Keratinocyte (primary cell): ENCODE results near the gene TRAIP. TPM values are rescaled to one million over a fixed set of nuclear protein-coding genes. Genes with fewer than 3 reads are reported as not detected.

Experiments used
- DNase-seq: peaks from one replicate; pipeline ENCODE4 v3.0.0-alpha.2; 2011; ENCODE audit warnings: low read depth, missing footprints, low spot score
- FAIRE-seq: peaks from 2 replicates; lab custom pipeline; 2011; peaks lifted over from hg19 to GRCh38; lab: Jason Lieb, UNC
- H2AFZ ChIP-seq: 2 replicates; pipeline ENCODE4 v1.6.0; 2012; ENCODE audit warnings: low read length, control low read depth, inconsistent platforms; ENCODE audit not compliant: control insufficient read depth
- H3K27ac ChIP-seq: 2 replicates; pipeline ENCODE4 v1.5.1; 2011; ENCODE audit warnings: low read length; ENCODE audit not compliant: control insufficient read depth, insufficient read depth
- H3K27me3 ChIP-seq: 3 replicates; pipeline ENCODE4 v1.6.0; 2011; ENCODE audit warnings: low read length; ENCODE audit not compliant: control insufficient read depth, insufficient read depth; ENCODE audit errors: extremely low read depth
- H3K36me3 ChIP-seq, 2 experiments: 2 replicates in 1 of 2; 3 replicates in 1 of 2; pipeline ENCODE4 v1.5.1; 2011; ENCODE audit warnings: low read length in 2 of 2, mild to moderate bottlenecking in 1 of 2; ENCODE audit not compliant: control insufficient read depth in 2 of 2, insufficient read depth in 2 of 2; ENCODE audit errors: extremely low read depth in 1 of 2
- H3K4me1 ChIP-seq: 3 replicates; pipeline ENCODE4 v1.5.1; 2011; ENCODE audit warnings: low read length; ENCODE audit not compliant: control insufficient read depth, insufficient read depth; ENCODE audit errors: extremely low read depth
- H3K4me2 ChIP-seq: 3 replicates; pipeline ENCODE4 v1.6.0; 2011; ENCODE audit warnings: low read depth, low read length; ENCODE audit not compliant: control insufficient read depth, insufficient read depth; ENCODE audit errors: extremely low read depth
- H3K4me3 ChIP-seq, 3 experiments: fragments of 200-600 bp in 1 of 3; sonication (generic) in 1 of 3; 2 replicates in 2 of 3; 3 replicates in 1 of 3; pipeline ENCODE4 v1.5.1; 2011 to 2016; ENCODE audit warnings: low read length in 3 of 3, mild to moderate bottlenecking in 3 of 3, control low read depth in 2 of 3, inconsistent platforms in 1 of 3, low read depth in 1 of 3, mixed read lengths in 1 of 3, mixed run types in 1 of 3, moderate library complexity in 1 of 3; ENCODE audit not compliant: control insufficient read depth in 2 of 3, insufficient read depth in 2 of 3; ENCODE audit errors: extremely low read depth in 1 of 3
- H3K79me2 ChIP-seq: 2 replicates; pipeline ENCODE4 v1.6.0; 2012; ENCODE audit warnings: low read length; ENCODE audit not compliant: control insufficient read depth, insufficient read depth
- H3K9ac ChIP-seq: 3 replicates; pipeline ENCODE4 v1.6.0; 2011; ENCODE audit warnings: low read length; ENCODE audit not compliant: control insufficient read depth, insufficient read depth; ENCODE audit errors: extremely low read depth
- H3K9me1 ChIP-seq: 3 replicates; pipeline ENCODE4 v1.6.0; 2011; ENCODE audit warnings: low read length; ENCODE audit not compliant: control insufficient read depth, insufficient read depth; ENCODE audit errors: extremely low read depth
- H3K9me3 ChIP-seq: 2 replicates; pipeline ENCODE4 v1.5.1; 2012; ENCODE audit warnings: low read depth, low read length; ENCODE audit not compliant: control insufficient read depth
- H4K20me1 ChIP-seq: 3 replicates; pipeline ENCODE4 v1.6.0; 2011; ENCODE audit warnings: low read length; ENCODE audit not compliant: control insufficient read depth, insufficient read depth; ENCODE audit errors: extremely low read depth
- EZH2 ChIP-seq: IDR thresholded peaks from one replicate; pipeline ENCODE4 v1.6.1; 2012; ENCODE audit warnings: inconsistent platforms, mild to moderate bottlenecking, low read length, moderate library complexity
- dilution Hi-C: fragments of 300-500 bp; cut with MboI; formaldehyde crosslinking; loops from one replicate; pipeline ENCODE4 v1.7.0; 2020; ENCODE audit warnings: low sequenced_read_pairs; ENCODE audit not compliant: extremely low pct_ligation_motif_present
- polyA plus RNA-seq, 5 experiments: library from polyadenylated mRNA; depleted of rRNA in 3 of 5; stranded (reverse) in 3 of 5; stranded (forward) in 1 of 5; unstranded in 1 of 5; fragments of >200 nt; gene quantifications; 1 replicate in 1 of 5; 2 replicates in 3 of 5; 3 replicates in 1 of 5; pipeline versions ENCODE4 v1.2.1 to v1.2.3, GENCODE V29; 2011 to 2012; ENCODE audit warnings: missing spikeins in 2 of 5, low read depth in 1 of 5, low replicate concordance in 1 of 5
- TF ChIP-seq, protein P1 (sequence below), 3 experiments: IDR thresholded peaks in 1 of 3; conservative IDR thresholded peaks in 1 of 3; optimal IDR thresholded peaks in 1 of 3; 2 replicates in 2 of 3; 3 replicates in 1 of 3; pipeline versions ENCODE3 to v1.5.1; 2011; ENCODE audit warnings: low read length in 3 of 3, mild to moderate bottlenecking in 3 of 3, moderate library complexity in 2 of 3, control low read depth in 1 of 3, inconsistent platforms in 1 of 3; ENCODE audit not compliant: insufficient read depth in 2 of 3; ENCODE audit errors: extremely low read depth in 1 of 3

The TRAIP gene
- polyA plus RNA-seq, 1 donor (not counting 4 experiments of a cell fraction or from before 2014, with no cell fraction given): 5.8 TPM

- Histone ChIP-seq H3K4me3 (no peak overlapping the region), H3K36me3 (no peaks in the 10 kb centered on the region), H4K20me1 (no peaks in the 10 kb centered on the region), H3K9ac (no peak overlapping the region), H3K9me3 (no peaks in the 10 kb centered on the region), H3K27ac (no peak overlapping the region), H3K4me1 (peaks cover 8% of the 10 kb centered on the region), H3K9me1 (no peaks in the 10 kb centered on the region), H3K27me3 (peaks cover 5% of the 10 kb centered on the region), H2AFZ (no peak overlapping the region), H3K4me2 (no peak overlapping the region), H3K79me2 (no peaks in the 10 kb centered on the region)
- dilution Hi-C loops: no loop called here
- FAIRE-seq (no peak), DNase-seq (no peak)
- TF ChIP-seq, protein P1, sequence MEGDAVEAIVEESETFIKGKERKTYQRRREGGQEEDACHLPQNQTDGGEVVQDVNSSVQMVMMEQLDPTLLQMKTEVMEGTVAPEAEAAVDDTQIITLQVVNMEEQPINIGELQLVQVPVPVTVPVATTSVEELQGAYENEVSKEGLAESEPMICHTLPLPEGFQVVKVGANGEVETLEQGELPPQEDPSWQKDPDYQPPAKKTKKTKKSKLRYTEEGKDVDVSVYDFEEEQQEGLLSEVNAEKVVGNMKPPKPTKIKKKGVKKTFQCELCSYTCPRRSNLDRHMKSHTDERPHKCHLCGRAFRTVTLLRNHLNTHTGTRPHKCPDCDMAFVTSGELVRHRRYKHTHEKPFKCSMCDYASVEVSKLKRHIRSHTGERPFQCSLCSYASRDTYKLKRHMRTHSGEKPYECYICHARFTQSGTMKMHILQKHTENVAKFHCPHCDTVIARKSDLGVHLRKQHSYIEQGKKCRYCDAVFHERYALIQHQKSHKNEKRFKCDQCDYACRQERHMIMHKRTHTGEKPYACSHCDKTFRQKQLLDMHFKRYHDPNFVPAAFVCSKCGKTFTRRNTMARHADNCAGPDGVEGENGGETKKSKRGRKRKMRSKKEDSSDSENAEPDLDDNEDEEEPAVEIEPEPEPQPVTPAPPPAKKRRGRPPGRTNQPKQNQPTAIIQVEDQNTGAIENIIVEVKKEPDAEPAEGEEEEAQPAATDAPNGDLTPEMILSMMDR (optimal IDR thresholded peaks at IDR 0.05 in 1 of 3, IDR thresholded peaks at IDR 0.05 in 1 of 3, conservative IDR thresholded peaks at IDR 0.05 in 1 of 3; ENCODE audit: extremely low read depth in 1 of 3, insufficient read depth in 2 of 3, low read length in 3 of 3): no peak
- no peak for TF ChIP-seq EZH2
These were observed 64.8 kb downstream of the TRAIP start for GRCh38 chr3:49791571-49791970.

DNA sequence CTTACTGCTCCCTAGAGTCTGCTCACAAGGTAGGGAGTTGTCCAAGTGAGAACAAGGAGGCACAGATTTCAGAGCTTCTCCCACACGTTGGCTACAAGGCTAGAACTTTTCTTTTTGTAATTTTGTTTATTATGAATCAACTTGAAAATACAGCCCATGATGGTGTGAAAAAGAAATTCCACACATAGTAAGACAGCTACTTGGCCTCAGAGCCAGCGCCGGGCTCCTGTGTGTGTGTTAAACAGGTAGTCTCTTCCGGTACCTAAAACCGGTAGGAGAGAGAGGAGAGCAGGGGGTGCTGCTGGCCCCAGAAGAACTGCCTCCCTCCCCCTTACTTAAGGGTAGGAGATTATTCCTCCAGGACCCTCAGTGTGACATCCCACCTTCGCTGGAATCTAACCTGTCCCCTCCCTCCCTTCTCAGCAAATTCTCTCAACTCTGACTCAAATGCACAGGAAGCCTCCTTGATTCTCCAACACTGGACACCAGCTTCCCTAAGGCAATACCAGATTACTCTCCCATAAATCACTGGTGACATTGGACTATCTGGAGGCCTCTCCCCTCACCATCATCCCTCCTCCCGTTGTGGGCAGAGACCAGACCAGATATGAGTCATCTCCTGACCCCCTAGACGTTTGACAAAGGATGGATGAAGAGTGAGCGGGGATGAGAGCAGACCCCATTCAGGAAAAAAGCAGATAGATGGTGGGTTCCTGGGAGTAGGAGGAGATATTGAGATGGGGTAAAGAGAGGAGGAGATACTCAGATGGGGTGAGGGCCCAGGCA, 65.5 kb downstream of the TRAIP start:
- no peak for TF ChIP-seq EZH2
- TF ChIP-seq, protein P1 (optimal IDR thresholded peaks at IDR 0.05 in 1 of 3, IDR thresholded peaks at IDR 0.05 in 1 of 3, conservative IDR thresholded peaks at IDR 0.05 in 1 of 3; ENCODE audit: extremely low read depth in 1 of 3, insufficient read depth in 2 of 3, low read length in 3 of 3): no peak
- no peak overlapping the region for H3K4me3 ChIP-seq
- no peaks in the 10 kb centered on the region for H3K9me1 ChIP-seq
- dilution Hi-C loops: no loop called here
- FAIRE-seq: no peak
- H3K4me2 ChIP-seq: no peak overlapping the region
- no peak overlapping the region for H3K27ac ChIP-seq
- DNase-seq: no peak
- H3K4me1 ChIP-seq: peaks cover 9% of the 10 kb centered on the region
- no peaks in the 10 kb centered on the region for H4K20me1 ChIP-seq
- H3K36me3 ChIP-seq: no peaks in the 10 kb centered on the region
- no peak overlapping the region for H3K9ac ChIP-seq
- no peak overlapping the region for H2AFZ ChIP-seq
- H3K9me3 ChIP-seq: no peaks in the 10 kb centered on the region
- H3K27me3 ChIP-seq: peaks cover 5% of the 10 kb centered on the region
- peaks cover 5% of the 10 kb centered on the region for H3K79me2 ChIP-seq
